ENCODE data around the gene TXNRD1. TPM values are rescaled to one million over a fixed set of nuclear protein-coding genes. Genes with fewer than 3 reads are reported as not detected.

TXNRD1 gene
- total RNA-seq, 2 donors from 2014 or later, result 83.4 to 144 TPM

GRCh38 chr12:104201238-104202001 is 14.2 kb upstream of the TXNRD1 start:
- Histone ChIP-seq H3K36me3 (ENCODE audit: control insufficient read depth, insufficient read depth, low read length) (no peaks in the 10 kb centered on the region), H3K27ac (ENCODE audit: low read depth, low read length) (no peak overlapping the region), H3K4me1 (ENCODE audit: control insufficient read depth, insufficient read depth, low read length) (no peaks in the 10 kb centered on the region), H3K9ac (ENCODE audit: extremely low read depth, low read length, poor library complexity, severe bottlenecking) (no peak overlapping the region), H3K4me3 (ENCODE audit: low read length) (no peak overlapping the region), H3K27me3 (ENCODE audit: control insufficient read depth, insufficient read depth, low read length, poor library complexity, severe bottlenecking) (no peaks in the 10 kb centered on the region), H3K9me3 (ENCODE audit: control insufficient read depth, low read length) (peaks cover 12% of the 10 kb centered on the region)
- Mint-ChIP-seq H3K27ac (no peak overlapping the region), H3K36me3 (ENCODE audit: low read depth) (peaks cover 3% of the 10 kb centered on the region), H3K9me3 (peaks cover 12% of the 10 kb centered on the region), H3K4me1 (peaks cover 3% of the 10 kb centered on the region), H3K27me3 (ENCODE audit: insufficient read depth) (peaks cover 11% of the 10 kb centered on the region), H3K4me3 (no peak overlapping the region)
- DNase-seq, result peak; percentile 85
- peak; percentile 94 for TF ChIP-seq CTCF (conservative IDR thresholded peaks at IDR 0.05)
- 50 to 58% methylated on average over 2 to 3 of the region's 3 CpGs for WGBS, 2 experiments (ENCODE audit: insufficient coverage in 1 of 2, insufficient read length in 1 of 2)

GRCh38 chr12:104204690-104205480 is 10.7 kb upstream of the TXNRD1 start:
- 86 to 89% methylated on average over 10 to 19 of the region's 19 CpGs for WGBS, 2 experiments (ENCODE audit: insufficient coverage in 1 of 2, insufficient read length in 1 of 2)
- TF ChIP-seq CTCF (conservative IDR thresholded peaks at IDR 0.05), result no peak
- Histone ChIP-seq H3K4me3 (ENCODE audit: low read length) (no peak overlapping the region), H3K27ac (ENCODE audit: low read depth, low read length) (no peak overlapping the region), H3K4me1 (ENCODE audit: control insufficient read depth, insufficient read depth, low read length) (no peaks in the 10 kb centered on the region), H3K9ac (ENCODE audit: extremely low read depth, low read length, poor library complexity, severe bottlenecking) (no peak overlapping the region), H3K27me3 (ENCODE audit: control insufficient read depth, insufficient read depth, low read length, poor library complexity, severe bottlenecking) (no peaks in the 10 kb centered on the region), H3K9me3 (ENCODE audit: control insufficient read depth, low read length) (peaks cover 7% of the 10 kb centered on the region), H3K36me3 (ENCODE audit: control insufficient read depth, insufficient read depth, low read length) (no peaks in the 10 kb centered on the region)
- no peak for DNase-seq
- Mint-ChIP-seq H3K4me1 (peaks cover 3% of the 10 kb centered on the region), H3K4me3 (no peak overlapping the region), H3K36me3 (ENCODE audit: low read depth) (peaks cover 3% of the 10 kb centered on the region), H3K27me3 (ENCODE audit: insufficient read depth) (peaks cover 9% of the 10 kb centered on the region), H3K9me3 (peaks cover 10% of the 10 kb centered on the region), H3K27ac (no peak overlapping the region)

- no peak overlapping the region for H3K4me3 Mint-ChIP-seq
- Histone ChIP-seq H3K27me3 (ENCODE audit: control insufficient read depth, insufficient read depth, low read length, poor library complexity, severe bottlenecking) (no peaks in the 10 kb centered on the region), H3K9me3 (ENCODE audit: control insufficient read depth, low read length) (no peaks in the 10 kb centered on the region), H3K4me3 (ENCODE audit: low read length) (no peak overlapping the region), H3K9ac (ENCODE audit: extremely low read depth, low read length, poor library complexity, severe bottlenecking) (no peak overlapping the region), H3K4me1 (ENCODE audit: control insufficient read depth, insufficient read depth, low read length) (no peaks in the 10 kb centered on the region), H3K36me3 (ENCODE audit: control insufficient read depth, insufficient read depth, low read length) (no peaks in the 10 kb centered on the region), H3K27ac (ENCODE audit: low read depth, low read length) (no peak overlapping the region)
- H3K36me3 Mint-ChIP-seq (ENCODE audit: low read depth), result no peaks in the 10 kb centered on the region
- no peak for TF ChIP-seq CTCF (conservative IDR thresholded peaks at IDR 0.05)
- H3K27me3 Mint-ChIP-seq (ENCODE audit: insufficient read depth), result peaks cover 7% of the 10 kb centered on the region
- DNase-seq, result no peak
- H3K27ac Mint-ChIP-seq, result no peak overlapping the region
- H3K9me3 Mint-ChIP-seq, result no peaks in the 10 kb centered on the region
- 87 to 93% methylated on average over 5 to 8 of the region's 8 CpGs for WGBS, 2 experiments (ENCODE audit: insufficient coverage in 1 of 2, insufficient read length in 1 of 2)
- peaks cover 3% of the 10 kb centered on the region for H3K4me1 Mint-ChIP-seq
Observed at GRCh38 chr12:104207416-104208205, 8.0 kb upstream of the TXNRD1 start.
